Mesenteric fat pad (tissue), 1 donor: ENCODE data around the gene P3H3. TPM values are rescaled to one million over a fixed set of nuclear protein-coding genes. Genes with fewer than 3 reads are reported as not detected.

Experiments used
- DNase-seq: peaks from one replicate; pipeline ENCODE4 v3.0.0-alpha.2; 2020; ENCODE audit warnings: low spot score
- total RNA-seq: library from RNA; stranded (reverse); fragmentation: NEBNext Ultra II Directional; extraction: Animal tissue kit (Norgen Biotek cat#: 25700); gene quantifications from one replicate; pipeline ENCODE4 v1.2.1, GENCODE V29; 2021
- donor health status: DM: yes; HTN: yes; CAD: no.

P3H3 gene
- total RNA-seq, 1 donor from 2014 or later: 11.1 TPM

DNA sequence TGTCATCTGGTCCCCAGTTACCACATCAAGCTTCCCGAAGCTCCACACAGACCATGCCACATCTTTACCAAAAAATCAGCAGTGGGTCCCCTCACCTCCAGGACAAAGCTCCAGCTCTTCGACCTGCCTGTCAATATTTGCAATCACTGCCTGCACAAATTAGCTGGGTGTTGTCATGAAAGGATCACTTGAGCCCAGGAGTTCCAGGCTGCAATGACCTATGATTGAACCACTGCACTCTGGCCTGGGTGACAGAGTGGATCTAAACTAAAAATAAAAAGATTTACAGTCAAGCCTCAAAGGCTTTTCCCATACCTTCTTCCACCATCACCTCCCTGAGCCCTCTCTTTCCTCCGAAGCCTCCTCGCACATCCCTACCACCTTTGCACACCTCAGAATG is 31.6 kb upstream of the P3H3 start:
- DNase-seq: no peak

DNA sequence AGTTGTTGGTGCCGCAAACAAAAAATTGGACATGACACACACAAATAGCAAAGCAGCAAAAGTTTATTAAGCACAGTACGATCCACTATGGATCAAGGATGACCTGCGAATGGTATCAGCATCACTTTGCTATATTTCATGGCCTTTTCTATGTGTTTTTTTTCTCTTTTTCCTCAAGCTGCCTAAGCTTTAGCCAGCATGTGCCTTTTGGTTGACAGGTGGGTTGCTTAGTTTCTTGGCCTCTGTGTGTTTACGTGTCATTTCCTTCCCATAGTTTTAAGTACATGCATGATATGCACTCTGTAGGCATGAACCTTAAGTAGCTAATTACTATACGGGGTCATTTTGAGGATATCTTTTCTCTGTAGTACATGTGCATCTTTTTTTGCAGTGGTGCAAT is 29.1 kb upstream of the P3H3 start:
- no peak for DNase-seq

DNA sequence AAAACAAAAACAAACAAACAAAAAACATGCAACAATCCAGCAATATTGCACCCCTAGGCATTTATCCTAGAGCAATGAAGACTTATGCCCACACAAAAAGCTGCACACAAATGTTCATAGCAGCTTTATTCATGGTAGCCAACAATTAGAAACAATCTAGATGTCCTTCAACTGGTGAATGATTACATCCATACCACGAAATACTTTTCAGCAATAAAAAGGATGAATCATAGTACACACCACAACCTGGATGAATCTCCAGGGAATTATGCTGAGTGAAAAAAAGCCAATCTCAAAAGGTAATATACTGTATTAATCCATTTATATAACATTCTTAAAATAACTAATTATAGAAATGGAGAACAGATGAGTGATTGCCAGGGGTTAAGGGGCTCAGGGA is 21.0 kb upstream of the P3H3 start:
- no peak for DNase-seq

DNA sequence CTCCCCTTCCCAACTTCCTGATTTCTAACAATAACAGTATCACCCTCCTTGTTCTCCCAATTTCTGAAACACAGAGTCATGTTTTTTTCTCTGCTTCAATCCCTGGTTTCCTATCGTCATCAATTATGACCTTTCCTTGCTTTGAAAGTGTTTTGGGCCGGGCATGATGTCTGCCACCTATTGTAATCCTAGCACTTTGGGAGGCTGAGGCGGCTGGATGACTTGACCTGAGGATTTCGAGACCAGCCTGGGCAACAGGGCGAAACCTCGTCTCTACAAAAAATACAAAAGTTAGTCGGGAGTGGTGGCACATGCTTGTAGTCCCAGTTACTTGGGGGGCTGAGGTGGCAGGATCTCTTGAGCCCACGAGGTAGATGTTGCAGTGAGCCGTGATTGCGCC is 19.2 kb upstream of the P3H3 start:
- DNase-seq: no peak

DNA sequence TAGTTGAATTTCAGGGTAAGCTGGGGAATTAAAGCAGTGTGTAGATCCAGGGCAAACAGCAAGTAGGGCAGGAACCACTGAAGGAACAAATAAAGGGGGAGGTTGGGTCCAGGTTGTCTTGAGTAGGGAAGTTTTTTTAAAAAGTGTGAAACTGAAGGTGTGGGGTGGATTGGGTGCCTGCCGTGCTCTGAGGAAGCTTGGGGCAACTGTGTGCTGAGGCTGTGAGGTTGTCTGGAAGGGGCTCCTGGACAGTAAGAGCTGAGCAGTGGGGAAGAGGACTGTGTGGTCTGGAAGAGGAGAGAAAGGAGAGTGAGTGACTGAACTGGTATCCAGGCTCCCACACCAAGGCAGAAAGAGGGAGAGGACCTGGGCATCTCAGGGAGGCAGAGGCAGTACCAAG is 17.4 kb upstream of the P3H3 start:
- DNase-seq: no peak

DNA sequence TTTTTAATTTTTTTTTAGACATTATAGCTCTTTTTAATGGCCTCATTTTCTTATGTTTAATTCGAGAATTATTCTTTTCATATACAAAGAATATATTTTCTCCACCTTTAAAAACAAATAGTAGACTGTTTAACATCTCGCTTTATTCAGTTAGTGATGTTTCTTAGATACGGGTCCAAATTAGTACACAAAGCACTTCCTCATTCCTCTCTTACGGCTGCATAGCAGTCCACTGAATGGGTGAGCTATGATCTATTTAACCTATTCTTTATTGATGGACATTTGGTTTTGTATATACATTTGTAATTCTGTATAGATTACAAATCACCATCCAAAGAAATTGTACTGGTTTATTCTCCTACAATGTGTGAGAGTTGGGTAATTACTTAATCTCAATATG is 14.8 kb upstream of the P3H3 start:
- no peak for DNase-seq

DNA sequence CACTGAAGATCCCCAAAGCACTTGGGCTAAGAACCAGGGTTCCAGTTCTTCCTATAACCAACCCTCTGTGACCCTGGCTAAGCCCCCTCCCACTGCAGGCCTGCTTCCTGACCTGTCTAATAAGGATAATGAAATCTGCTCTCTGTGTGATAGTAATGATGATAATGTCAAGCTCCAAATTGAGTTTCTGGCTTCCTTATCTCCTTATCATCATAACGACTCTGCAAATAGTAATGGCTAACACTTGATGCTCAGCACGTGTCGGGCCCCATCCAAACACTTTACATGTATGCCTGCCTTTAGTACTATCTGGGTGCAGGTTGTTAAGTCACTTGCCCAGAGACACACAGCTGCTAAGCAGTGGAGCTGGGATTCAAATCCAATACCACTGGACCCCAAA is 11.6 kb upstream of the P3H3 start:
- DNase-seq: no peak

DNA sequence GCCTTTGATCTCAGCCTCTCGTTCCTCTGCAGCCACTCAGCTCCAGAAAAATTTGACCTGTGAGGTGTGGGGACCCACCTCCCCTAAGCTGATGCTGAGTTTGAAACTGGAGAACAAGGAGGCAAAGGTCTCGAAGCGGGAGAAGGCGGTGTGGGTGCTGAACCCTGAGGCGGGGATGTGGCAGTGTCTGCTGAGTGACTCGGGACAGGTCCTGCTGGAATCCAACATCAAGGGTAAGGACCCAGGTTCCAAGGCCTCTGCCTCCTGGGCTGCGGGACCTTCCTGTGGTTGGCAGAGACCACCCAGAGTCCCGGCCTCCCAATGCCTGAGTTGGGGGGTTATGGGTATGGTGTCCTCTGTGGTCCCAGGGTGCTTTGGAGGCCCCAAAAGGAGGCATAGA is 11.1 kb upstream of the P3H3 start:
- no peak for DNase-seq

DNA sequence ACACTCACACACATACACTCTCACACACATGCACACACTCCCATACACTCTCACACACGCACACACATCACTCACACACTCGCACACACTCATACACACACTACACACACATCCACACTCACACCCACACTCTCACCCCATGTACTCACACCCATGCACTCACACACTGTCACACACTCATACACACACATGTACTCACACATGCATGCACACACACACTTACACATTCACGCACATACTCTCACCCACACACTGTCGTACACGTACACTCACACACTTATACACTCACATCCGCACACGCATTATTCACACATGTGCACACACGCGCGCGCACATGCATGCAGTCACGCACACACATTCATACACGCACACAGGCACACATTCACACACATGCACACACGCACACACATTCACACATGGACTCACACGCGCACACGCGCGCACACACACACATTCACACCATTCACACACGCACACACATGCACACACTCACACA is 10.5 kb upstream of the P3H3 start:
- no peak for DNase-seq

DNA sequence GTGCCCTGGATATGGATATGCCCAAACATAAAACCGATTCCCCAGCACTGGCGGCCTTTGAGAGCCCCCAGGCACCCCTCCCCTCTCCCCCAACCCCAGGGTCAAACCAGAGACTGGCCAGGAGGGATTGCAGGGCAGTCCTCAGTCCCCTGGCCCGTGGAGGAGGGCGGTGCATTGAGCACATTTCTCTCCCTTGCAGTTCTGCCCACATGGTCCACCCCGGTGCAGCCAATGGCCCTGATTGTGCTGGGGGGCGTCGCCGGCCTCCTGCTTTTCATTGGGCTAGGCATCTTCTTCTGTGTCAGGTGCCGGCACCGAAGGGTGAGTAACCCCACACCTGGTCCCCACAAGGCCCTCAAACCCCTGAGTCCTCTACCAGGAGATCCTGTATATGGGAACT is 10.0 kb upstream of the P3H3 start:
- no peak for DNase-seq

DNA sequence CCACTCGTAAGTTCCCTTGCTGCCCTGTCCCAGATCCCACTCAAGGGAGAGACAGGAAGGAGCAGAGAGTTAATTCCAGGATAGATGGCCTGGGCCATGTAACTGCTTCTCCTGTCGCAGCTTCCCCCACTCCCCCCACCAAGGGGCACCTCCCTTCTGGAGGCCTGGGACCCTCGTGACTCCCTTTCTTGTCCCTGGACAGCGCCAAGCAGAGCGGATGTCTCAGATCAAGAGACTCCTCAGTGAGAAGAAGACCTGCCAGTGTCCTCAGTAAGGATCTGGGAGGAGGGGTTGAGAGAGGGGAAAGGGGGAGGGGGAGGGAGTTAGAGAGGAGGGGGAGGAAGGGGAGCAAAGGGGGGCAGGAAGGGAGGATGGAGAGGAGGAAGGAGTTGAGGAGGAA is 9.6 kb upstream of the P3H3 start:
- DNase-seq: no peak

DNA sequence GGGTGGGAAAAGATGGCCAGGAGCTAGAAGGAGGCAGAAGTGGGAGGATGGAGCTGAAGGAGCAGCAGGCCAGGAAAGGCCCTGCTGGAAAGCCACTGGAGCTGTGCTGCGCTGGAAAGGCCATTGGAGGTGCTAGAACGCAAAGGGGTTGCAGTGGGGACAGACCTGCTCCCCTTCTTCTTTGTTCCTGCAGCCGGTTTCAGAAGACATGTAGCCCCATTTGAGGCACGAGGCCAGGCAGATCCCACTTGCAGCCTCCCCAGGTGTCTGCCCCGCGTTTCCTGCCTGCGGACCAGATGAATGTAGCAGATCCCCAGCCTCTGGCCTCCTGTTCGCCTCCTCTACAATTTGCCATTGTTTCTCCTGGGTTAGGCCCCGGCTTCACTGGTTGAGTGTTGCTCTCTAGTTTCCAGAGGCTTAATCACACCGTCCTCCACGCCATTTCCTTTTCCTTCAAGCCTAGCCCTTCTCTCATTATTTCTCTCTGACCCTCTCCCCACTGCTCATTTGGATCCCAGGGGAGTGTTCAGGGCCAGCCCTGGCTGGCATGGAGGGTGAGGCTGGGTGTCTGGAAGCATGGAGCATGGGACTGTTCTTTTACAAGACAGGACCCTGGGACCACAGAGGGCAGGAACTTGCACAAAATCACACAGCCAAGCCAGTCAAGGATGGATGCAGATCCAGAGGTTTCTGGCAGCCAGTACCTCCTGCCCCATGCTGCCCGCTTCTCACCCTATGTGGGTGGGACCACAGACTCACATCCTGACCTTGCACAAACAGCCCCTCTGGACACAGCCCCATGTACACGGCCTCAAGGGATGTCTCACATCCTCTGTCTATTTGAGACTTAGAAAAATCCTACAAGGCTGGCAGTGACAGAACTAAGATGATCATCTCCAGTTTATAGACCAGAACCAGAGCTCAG is 8.8 kb upstream of the P3H3 start:
- DNase-seq: no peak

DNA sequence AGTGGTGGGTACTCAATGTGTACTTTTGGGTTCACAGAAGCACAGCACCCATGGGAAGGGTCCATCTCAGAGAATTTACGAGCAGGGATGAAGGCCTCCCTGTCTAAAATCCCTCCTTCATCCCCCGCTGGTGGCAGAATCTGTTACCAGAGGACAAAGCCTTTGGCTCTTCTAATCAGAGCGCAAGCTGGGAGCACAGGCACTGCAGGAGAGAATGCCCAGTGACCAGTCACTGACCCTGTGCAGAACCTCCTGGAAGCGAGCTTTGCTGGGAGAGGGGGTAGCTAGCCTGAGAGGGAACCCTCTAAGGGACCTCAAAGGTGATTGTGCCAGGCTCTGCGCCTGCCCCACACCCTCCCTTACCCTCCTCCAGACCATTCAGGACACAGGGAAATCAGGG is 8.0 kb upstream of the P3H3 start:
- DNase-seq: no peak

DNA sequence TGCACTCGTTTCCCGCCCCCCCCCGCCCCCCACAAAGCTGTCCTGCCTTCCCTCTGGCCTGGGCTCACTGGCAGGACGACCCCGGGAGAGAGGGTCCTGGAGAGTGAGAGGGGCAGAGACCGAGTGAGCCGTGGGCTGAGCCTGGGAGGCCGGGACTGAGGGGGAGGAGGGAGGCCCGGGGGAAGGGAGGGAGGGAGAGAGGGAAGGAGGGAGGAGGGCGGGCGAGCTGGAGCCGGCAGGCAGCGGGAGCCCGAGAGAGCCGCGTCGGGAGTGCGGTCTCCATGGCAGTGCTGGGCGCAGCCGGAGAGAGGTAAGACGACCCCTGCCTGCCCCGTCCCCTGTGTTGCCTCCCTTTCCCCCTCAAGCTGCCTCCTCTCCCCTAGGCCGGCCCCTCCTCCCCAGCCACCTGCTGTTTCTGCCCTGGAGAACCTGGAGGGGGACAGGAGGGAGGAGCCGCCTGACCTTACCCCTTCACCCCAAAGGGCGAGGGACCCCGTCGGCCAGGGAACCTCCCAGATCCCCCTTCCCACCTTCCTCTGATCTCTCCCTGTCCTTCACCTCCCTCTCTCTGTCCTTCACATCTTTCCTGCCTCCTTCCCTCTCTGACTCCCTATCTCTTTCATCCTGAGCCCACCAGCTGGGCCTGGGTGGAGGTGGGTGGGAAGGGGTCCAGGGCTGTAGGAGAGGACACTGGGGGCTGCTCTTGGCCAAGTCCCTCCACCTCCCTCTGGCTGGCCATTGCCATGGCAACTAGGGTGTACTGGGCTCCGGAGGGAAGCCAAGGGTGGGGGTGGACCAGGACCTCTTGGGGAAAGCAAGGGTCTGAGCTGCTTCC is 6.4 kb upstream of the P3H3 start, which contains the start of gene GPR162:
TSS of gene GPR162 (plus strand) at position 231 of the 835 bp plus-strand sequence. CDS start 2,078 bp downstream, outside the sequence.
- no peak for DNase-seq

DNA sequence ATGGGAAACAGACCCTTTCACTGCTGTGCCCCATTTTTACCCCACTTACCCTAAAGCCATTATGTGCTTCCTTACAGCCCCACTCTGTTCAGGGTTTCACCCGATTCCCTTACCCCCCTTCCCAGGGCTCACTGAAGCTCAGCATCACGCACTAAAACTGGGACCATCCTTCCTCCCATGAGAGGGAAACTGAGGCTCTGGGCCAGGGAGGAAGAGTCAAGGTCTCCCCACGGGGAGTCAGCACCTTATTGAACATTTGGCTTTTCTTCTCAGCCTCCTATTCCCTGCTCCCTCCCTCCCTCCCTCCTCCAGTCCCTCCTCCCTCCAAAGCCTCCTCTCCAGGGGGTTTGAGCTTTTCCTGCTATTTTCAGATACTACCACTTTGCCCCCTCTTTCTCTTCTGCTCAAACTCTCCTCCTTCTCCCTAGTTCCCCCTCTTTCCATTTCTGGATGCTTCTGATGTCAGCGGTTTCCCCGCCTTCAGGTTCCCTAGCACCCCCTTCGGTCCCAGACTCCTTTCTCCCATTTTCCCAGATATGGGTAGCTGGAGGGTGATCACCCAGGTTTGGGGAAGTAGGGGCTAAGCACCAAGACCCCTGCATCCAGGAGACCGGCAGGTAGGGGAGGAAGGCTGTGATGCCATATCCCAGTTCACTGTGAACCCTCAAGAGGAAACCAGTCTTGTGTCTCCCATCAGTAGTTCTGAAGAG is 5.6 kb upstream of the P3H3 start:
- DNase-seq: no peak

DNA sequence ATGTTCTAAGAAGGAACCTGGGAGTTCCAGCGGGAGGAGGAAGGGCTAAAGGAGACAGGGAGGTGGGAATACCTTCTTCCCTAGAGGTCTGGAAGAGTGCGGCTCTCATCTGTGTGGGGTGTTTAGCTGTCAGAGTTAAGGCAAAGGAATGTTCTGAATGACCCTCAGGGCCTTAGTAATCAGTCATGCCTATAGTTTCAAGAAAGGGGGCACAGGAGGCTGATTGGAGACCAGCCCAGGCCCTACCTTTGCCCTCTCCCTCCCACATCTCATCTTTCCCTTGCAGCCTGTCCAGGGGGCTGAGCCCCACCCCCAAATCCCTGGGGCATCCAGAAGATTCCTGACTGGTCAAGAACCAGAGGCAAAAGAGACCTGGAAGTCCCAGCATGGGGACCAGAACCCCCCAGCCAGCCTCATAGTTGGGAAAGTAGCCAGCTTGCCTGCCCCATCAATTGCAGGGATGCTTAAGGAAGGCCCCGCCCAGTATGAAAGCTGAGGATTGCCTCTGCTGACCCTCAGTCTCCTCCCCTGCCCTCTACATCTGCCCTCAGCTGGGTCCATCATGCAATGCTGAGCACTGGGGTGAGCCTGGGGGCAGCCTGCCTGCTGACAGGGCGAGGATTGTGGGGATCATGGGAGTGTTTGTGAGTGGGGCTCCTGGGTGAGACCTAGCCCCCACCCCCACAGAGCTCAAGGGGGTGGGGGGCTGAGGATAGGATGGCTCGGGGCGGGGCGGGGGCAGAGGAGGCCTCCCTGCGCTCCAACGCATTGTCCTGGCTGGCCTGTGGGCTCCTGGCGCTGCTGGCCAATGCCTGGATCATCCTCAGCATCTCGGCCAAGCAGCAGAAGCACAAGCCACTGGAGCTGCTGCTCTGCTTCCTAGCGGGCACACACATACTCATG is 4.8 kb upstream of the P3H3 start:
- DNase-seq: no peak

DNA sequence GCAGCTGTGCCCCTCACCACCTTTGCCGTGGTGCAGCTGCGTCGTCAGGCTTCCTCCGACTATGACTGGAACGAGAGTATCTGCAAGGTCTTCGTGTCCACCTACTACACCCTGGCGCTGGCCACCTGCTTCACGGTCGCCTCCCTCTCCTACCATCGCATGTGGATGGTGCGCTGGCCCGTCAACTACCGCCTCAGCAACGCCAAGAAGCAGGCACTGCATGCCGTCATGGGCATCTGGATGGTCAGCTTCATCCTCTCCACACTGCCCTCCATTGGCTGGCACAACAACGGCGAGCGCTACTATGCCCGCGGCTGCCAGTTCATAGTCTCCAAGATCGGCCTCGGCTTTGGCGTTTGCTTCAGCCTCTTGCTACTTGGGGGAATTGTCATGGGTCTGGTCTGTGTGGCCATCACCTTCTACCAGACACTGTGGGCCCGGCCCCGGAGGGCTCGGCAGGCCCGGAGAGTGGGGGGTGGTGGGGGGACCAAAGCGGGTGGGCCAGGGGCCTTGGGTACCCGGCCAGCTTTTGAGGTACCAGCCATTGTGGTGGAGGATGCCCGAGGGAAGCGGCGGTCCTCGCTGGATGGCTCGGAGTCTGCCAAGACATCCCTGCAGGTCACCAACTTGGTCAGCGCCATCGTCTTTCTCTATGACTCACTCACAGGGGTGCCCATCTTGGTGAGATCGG is 4.0 kb upstream of the P3H3 start:
- DNase-seq: no peak

DNA sequence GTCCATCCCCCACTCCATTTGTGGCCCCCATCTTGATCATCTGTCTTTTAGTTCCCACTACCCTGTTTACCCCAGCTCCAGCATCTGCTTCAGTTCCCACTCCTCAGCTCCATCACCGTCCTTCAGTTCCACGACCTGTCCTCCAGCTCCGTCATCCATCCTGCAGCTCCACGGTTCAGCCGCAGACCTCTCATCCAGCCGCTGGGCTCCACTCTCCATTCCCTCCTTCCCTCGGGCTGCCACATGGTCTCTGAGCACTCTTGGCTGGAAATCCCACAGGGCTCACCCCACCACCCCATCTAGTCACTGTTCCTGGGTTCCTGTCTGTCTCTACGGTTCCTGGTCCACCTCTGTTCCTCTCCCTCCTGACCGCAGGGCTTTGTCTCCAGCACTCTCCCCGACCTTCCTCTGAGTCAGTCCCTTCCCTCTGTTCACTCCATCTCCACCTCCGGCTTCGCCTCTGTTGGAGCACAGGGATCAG is 3.3 kb upstream of the P3H3 start:
- no peak for DNase-seq

DNA sequence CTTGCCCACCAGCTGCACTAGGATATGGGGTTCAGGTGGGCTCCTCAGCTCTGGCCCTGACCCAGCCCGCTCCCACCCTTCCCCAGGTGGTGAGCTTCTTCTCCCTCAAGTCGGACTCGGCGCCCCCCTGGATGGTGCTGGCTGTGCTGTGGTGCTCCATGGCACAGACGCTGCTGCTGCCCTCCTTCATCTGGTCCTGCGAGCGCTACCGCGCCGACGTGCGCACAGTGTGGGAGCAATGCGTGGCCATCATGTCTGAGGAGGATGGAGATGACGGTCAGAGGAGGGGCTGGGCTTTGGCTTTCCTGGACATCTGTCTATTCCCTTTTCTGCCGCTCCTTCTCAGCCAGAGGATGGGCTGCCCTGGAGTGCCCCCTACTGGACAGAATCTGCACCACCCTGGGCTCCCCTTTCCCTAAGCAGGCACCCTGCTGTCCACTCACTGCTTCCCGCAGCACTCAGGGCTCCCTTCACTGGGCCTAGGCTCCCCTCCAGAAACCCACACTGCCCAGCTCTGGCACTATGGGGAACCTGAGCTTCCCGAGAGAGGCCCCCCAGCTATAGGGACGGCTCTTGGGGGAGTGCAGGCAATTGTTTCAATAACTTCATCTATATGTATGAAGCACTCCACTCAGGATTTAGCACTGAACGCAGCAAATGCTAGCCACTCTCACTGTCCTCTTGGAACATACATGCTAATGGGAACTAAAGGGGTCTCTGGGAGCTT is 2.6 kb upstream of the P3H3 start:
- DNase-seq: no peak
